Measurements from ENCODE around the gene SDK1. TPM values are rescaled to one million over a fixed set of nuclear protein-coding genes. Genes with fewer than 3 reads are reported as not detected.

The SDK1 gene
- polyA plus RNA-seq, 3 donors = 3.2 to 6.6 (median 3.3) TPM

DNA sequence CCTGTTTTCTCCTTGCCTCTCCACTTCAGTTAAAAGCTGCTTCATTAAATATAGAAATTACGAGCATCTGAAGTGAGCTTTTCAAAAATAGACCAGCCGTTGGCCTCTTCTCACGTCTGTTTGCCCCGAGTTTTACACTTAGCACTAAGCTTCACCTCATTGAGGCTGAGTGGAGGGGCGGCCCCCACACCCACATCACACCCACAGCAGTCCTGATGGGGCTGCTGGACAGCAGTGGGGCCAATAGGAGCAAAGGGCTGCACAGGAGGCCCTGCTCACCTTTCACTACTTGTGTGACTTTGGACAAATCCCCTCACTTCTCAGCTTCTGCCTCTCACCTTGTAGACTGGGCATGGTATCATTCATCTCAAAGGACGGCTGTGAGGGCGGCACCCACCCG, 677.8 kb downstream of the SDK1 start:
- WGBS, 3 donors = 86 to 93% (median 88%) methylated on average over 8 of the region's 8 CpGs
- no peak overlapping the region for H3K27ac ChIP-seq (ENCODE audit: low read depth, low read length)

DNA sequence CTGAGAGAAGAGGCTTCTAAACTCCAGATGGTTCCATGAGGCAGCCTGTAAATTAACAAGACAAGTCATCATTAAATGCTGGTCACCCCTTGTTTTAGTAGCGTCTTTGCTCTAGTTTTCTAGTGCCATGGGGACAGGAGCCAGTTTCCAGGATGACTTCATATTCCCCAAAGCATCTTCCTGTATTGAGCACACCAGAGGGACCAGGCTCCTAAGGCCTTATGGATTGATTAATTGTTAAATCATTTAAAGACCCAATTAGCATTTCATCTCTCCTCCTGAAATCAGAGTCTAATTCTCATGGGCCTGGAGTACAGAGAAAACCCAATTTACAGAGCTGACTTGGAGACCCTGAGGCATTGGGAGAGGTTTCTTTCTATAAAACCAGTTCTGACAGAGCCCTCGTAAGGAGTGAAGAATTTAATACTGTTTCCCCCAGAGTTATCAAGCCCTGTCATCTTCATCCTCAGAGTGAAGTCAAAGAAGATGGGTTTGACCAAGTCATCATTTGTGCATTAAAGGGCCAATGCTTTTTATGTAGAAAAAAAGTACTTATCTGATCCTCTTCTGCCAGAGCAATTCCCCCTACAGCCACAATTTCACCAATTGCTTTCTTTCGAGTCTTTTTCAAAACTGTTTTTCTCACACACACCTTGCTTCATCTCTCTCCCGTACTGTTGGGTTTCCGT, 678.7 kb downstream of the SDK1 start:
- no peak overlapping the region for H3K27ac ChIP-seq (ENCODE audit: low read depth, low read length)
- WGBS, 3 donors = 71 to 86% (median 71%) methylated on average over 5 of the region's 5 CpGs

DNA sequence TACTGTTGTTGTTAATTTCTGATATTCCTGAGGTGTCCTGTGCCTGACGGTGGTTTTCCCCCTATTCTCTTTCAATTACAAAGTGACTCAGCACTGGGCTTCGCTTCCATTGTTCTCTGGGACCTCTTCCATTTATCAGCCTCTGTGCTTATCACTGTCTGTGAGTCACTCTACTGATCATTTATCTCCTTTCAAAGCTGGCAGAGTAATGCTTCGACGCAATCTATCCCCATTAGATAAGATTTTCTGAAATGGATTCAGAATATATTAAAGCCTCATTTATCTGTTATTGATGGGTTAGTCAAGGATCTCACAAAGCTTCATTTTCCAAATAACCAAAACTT, 679.2 kb downstream of the SDK1 start:
- WGBS, 3 donors = 43 to 58% (median 52%) methylated on average over 4 of the region's 4 CpGs
- H3K27ac ChIP-seq (ENCODE audit: low read depth, low read length) = no peak overlapping the region

DNA sequence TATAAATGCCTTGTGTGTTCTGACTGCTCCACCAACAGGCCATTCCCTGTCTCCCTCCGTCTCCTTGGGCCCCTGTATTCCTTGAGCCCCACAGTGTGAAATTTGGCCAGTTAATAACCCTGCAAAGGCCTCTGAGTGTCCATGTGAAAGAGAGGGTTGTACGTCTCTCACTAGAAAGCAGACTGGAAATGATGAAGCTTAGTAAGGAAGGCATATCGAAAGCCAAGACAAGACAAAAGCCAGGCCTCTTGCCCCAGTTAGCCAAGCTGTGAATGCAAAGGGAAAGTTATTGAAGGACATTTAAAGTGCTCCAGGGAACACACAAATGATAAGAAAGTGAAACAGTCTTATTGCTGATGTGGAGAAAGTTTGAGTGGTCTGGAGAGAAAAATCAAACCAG, 680.2 kb downstream of the SDK1 start:
- no peak overlapping the region for H3K27ac ChIP-seq (ENCODE audit: low read depth, low read length)
- WGBS, 3 donors = 64 to 86% (median 75%) methylated on average over 3 of the region's 3 CpGs

DNA sequence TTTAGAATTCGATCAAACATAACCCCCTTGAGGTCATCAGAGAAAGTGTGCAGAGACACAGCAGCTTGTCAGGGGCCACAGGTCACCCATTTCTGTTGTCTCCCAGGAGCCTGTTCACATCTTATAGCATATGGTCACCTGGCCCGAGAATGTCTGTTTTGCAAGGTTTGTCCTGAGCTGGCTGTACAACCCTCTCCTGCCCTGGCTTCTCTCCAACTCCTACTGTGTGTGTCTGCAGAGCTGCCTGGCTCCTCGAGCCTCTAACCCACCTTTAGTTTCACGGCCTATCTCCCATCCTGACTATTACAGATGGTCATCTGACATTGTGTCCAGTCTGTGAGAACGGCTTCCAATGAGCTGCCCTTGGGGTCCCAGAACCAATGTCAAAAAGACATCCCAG, 683.4 kb downstream of the SDK1 start:
- H3K27ac ChIP-seq (ENCODE audit: low read depth, low read length) = no peak overlapping the region
- 89 to 91% (median 90%) methylated on average over 5 of the region's 5 CpGs for WGBS, 3 donors

DNA sequence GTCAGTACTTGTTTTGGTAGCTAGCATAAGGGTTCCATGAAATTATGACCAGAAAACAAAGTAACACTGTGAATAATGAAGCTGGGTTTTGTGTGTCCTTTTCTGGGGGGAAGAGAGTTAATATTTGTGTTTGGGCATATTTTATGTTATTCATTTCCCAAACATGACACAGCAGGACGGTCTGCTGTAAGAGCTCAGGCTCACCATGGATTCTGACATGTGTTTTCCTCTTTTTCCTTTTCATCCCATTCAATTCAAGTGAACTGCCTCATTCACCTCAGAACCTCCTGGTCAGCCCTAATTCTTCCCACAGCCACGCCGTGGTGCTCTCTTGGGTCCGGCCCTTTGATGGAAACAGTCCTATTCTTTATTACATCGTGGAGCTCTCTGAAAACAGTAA, 685.9 kb downstream of the SDK1 start:
- 73 to 86% (median 75%) methylated on average over 5 of the region's 5 CpGs for WGBS, 3 donors
- no peak overlapping the region for H3K27ac ChIP-seq (ENCODE audit: low read depth, low read length)

DNA sequence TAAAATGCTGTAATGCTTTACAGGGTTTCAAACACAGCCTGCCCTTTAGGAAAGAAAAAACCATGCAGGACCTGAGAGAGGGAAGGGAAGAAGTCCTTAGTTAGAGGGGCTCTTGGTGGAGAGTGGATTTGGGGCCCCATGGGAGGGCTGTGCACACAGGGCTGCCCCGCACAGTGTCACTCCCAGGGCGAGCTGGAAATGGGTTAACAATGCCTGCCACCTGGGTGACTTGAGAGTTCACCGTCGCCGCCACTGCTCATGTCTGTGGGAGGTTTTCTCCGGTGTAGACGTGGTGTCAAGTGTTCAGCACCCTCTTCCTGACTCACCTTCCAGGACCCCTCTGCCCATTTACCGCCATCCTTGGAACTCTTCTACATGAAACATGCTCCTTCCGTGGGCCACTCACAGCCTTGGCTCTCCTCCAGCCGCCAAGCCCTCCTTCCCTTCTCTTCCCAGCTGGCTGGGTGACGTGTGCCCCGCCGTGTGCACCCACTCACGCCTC, 686.4 kb downstream of the SDK1 start:
- H3K27ac ChIP-seq (ENCODE audit: low read depth, low read length) = no peak overlapping the region
- 87 to 93% (median 92%) methylated on average over 14 of the region's 14 CpGs for WGBS, 3 donors

DNA sequence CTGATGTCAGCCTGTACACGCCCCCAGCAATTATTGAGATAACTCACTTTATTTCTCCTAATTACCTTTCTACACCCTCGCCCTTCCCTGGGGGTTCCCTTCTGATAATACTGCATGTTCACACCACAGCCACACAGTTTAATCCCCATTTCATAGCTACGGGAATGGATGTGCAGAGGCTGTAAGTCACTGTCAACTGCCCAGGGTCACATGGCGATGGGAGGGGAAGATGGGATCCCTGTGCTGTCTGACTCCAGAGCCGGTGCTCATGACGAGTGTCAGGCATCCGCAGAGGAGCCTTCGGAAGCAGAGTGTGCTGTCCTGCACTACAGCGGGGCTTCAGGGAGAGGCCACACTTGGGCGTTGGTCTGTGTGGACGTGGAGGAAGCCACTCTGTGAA, 688.7 kb downstream of the SDK1 start:
- no peak overlapping the region for H3K27ac ChIP-seq (ENCODE audit: low read depth, low read length)
- 90 to 96% (median 91%) methylated on average over 11 of the region's 11 CpGs for WGBS, 3 donors

DNA sequence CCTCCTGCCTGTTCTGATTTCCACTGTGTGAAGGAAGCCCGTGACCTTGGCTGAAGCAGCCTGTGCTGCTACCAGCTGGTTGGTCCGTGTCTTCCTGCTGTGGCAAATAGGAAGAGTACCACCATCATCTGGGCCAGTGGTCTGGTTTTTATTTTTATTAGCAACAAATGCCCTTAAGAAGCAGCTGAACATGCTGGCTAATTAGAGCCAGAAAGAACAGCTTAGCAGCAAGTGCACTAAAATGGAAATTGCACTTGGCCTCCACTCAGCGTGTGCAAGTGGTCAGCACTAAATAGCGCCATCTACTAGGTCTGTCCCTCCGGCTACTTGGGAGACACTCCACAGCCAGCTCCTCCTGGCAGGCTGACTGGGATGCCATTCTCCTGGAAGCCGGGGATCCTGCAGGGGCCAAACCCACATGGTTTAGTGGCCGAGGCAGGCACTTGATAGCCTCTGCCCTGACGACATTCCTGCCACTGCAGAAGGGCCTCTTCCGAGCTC, 690.7 kb downstream of the SDK1 start:
- H3K27ac ChIP-seq (ENCODE audit: low read depth, low read length) = no peak overlapping the region
- WGBS, 3 donors = 86 to 93% (median 89%) methylated on average over 9 of the region's 9 CpGs

DNA sequence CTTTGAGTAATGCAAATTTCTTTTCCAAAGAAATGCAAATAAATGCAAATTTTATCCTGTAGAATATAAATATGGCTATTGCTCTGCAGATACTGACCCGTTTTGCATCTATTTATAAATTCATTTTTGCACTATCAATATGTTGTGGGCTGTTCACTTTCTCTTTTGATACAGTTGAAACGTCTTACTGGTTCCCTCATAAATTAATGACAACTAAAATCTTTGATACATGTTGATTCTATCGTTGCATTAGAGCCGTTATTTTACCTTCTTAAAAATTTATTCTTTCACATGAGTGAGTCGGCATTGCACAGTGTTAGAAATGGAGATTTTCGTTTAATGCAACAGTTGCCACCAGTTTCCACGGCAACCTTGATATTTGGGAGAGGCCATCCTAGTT, 691.8 kb downstream of the SDK1 start:
- 89 to 93% (median 89%) methylated on average over 7 of the region's 7 CpGs for WGBS, 3 donors
- no peak overlapping the region for H3K27ac ChIP-seq (ENCODE audit: low read depth, low read length)

DNA sequence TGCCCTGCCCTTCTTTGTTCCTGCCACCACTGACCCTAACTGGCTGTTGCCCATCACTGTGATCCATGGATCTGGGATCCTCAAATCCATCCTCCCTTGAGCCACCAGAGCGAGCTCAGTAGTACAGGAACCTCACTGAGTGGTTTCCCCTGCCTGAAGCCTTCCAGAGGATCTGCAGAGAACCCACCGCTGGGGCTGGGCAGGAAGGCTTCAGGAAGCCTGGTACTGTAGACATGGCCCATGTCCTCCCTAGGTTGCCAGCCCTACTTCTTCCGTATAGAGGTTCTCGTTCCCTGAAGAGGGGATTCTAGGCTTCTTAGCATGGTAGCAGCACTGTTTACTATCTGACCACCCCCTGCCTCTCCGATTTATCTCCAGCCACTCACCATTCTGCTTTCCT, 693.7 kb downstream of the SDK1 start:
- H3K27ac ChIP-seq (ENCODE audit: low read depth, low read length) = no peak overlapping the region
- 84 to 93% (median 88%) methylated on average over 5 of the region's 5 CpGs for WGBS, 3 donors

DNA sequence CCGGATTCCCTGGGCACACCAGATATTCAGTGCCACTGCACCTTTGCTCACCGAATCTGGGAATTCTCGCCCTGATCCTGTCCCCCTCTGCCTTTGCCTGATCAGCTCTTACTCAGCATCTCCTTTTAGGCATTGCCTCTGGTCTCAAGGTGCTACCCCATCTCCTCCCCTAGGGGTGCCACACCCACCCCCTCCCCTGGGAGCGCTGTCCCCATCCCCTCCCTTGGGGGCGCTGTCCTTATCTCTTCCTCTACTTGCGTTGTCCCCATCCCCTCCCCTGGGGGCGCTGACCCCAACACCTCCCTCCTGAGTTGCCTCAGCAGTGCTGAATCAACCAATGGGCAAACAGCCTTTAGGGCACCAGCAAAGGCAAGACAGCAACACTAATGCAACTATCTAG, 694.1 kb downstream of the SDK1 start:
- 59 to 77% (median 75%) methylated on average over 7 of the region's 7 CpGs for WGBS, 3 donors
- no peak overlapping the region for H3K27ac ChIP-seq (ENCODE audit: low read depth, low read length)

DNA sequence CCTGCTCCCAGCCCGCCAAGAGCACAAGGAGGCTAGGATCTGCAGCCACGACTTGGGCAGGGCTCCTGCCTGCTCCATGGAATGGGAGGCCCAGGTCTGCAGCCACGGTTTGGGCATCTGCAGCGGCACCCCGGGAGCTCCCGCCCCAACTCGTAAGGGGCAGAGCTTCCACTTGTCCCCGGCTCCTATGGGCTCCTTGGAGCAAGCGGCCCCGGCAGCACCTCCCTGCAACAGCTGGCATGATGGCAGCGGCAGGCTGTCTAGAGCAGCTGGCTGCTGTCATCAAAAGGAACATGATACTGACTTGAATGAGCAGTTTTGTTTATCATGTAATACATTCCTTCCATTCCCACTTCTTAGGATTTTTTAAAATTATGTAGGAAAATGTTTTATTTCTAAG, 697.0 kb downstream of the SDK1 start:
- H3K27ac ChIP-seq (ENCODE audit: low read depth, low read length) = no peak overlapping the region
- 81 to 89% (median 88%) methylated on average over 10 to 11 of the region's 11 CpGs for WGBS, 3 donors

DNA sequence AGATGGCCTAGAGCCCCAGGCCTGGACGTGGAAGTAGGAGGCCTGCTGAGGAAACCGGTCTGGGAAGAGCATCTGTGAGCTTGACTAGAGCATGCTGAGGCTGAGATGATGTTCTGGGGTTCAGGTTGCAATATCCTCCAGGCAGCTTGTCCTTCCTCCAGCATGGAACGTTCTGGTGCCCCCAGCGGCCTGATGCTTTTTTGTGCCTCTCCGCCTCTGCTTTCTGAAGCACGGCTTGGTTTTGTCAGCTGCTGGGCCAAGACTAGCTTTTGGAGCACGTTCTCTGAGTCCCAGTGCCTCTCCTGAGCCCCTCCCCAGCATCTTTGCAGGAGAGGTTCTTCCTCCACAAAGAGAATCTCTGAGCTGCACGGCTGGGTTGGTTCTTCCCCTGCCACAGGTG, 699.1 kb downstream of the SDK1 start:
- WGBS, 3 donors = 72 to 80% (median 73%) methylated on average over 8 of the region's 8 CpGs
- H3K27ac ChIP-seq (ENCODE audit: low read depth, low read length) = no peak overlapping the region

DNA sequence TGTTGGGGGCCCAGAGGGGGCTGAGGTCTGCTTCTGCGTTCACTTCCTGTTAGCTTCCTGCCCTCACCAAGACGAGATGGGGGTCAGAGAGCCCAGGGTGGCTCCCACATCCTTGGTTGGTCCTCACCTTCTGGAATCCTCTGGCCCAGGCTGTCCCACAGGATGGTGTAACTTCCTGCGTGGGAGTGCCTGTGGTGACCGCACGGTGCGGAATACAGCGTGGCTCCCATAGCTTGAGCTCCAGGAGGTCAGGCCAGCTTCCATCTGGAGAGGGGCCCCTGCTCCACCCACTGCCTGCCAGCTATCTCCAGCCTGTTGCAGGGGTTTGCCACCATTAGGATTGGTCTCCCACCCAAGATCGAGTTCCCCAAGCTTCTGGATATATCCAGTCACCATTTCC, 699.9 kb downstream of the SDK1 start:
- 61 to 83% (median 71%) methylated on average over 8 of the region's 8 CpGs for WGBS, 3 donors
- no peak overlapping the region for H3K27ac ChIP-seq (ENCODE audit: low read depth, low read length)

DNA sequence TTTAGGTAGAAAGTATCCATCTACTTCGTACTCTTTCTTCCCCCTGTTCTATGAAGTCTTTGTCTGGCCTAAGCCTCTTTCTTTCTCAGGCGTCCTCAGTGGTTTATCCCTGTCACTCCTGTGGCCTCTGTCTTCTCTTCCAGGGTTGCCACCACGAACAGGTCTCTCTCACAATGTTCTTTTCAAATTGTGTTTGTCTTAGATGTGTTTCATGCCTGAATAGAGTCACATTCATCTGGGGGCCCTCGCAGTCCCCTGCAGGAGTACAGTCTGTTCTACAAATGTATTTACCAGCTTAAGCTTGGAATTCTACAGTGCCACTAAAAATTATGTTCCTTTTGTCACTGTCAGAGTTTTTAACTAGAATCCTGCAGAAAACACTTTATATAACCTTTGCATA, 700.7 kb downstream of the SDK1 start:
- H3K27ac ChIP-seq (ENCODE audit: low read depth, low read length) = no peak overlapping the region
- WGBS, 3 donors = 80 to 85% (median 83%) methylated on average over 4 of the region's 4 CpGs

DNA sequence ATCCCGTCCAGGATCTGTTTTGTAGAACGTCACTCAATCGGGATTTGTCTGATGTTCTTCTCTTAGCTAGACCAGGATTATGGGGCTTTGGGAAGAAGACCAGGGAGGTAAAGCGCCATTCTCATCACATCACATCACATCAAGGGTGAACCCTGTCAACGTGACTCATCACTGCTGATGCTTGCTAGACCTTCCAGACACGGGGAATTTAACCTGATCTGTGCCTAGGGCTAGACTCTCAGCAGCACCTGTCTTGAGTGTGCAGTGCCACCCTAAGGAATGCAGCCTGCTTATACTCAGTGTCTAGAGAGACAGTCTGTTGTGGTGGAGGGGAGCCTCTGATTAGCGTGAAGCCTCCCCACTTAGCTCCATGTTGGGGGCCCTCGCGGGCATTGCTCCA, 702.5 kb downstream of the SDK1 start:
- 87 to 91% (median 89%) methylated on average over 9 of the region's 9 CpGs for WGBS, 3 donors
- no peak overlapping the region for H3K27ac ChIP-seq (ENCODE audit: low read depth, low read length)

DNA sequence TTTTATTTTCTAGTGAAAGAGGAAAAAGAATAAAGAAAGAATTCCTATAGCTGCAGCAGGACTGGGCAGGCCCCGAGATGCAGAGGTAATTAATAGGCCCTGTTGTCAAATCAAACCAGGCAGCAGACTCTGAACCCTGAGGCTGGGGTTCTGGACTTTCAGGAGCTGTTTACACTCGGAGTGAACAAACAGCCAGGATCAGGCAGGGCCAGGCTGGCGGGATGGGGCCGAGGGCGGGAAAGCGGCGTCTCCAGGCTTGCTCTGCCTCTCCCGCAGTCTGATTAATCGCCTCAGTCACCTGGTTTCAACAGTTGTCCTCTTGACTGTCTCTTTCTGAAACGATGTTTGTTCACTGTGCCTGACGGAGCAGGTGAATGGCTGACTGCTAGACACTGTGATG, 705.6 kb downstream of the SDK1 start:
- no peak overlapping the region for H3K27ac ChIP-seq (ENCODE audit: low read depth, low read length)
- 56 to 83% (median 72%) methylated on average over 11 of the region's 11 CpGs for WGBS, 3 donors

DNA sequence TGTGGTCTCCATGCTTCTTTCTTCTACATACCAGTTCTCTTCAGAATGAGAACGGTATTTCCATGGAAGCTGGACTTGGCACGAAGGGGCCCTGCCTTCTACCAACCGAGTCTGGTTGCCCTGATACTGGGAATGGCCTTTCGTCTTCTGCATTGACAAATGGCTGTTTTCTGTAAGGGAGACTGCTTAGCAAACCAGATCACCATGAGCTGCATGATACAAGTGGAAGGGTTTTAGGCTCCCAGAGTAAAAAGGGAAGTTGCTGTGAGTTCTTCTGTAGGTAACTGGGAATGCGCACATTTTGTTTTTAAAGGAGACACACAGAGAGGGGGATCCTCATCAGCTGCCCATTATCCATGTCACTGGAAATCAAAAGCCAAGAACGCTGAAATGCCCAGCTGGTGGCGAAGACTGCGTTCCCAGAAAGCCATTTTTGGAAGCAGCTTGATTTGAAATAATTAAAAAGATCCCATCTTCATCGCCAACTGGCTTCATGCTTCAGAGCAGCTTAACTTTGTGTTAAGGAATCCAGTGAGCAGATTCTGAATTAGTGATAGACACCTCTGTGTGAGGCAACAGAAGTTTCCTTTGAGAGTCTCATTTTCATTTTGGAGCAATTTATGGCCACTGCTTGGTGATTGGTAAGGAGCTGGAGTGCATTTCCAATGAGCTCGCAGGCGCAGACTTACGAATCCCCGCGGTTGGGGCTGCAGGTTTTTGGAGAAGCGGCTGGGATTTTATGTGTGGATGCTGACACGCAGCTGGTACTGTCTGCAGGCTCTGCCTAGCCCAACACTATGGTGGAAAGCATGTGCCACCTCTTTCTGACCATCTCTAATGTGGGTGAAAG, 708.4 kb downstream of the SDK1 start:
- no peak overlapping the region for H3K27ac ChIP-seq (ENCODE audit: low read depth, low read length)
- WGBS, 3 donors = 88 to 93% (median 90%) methylated on average over 16 of the region's 16 CpGs
